ENCODE results near the gene CLIC3.

Gene CLIC3

DNA sequence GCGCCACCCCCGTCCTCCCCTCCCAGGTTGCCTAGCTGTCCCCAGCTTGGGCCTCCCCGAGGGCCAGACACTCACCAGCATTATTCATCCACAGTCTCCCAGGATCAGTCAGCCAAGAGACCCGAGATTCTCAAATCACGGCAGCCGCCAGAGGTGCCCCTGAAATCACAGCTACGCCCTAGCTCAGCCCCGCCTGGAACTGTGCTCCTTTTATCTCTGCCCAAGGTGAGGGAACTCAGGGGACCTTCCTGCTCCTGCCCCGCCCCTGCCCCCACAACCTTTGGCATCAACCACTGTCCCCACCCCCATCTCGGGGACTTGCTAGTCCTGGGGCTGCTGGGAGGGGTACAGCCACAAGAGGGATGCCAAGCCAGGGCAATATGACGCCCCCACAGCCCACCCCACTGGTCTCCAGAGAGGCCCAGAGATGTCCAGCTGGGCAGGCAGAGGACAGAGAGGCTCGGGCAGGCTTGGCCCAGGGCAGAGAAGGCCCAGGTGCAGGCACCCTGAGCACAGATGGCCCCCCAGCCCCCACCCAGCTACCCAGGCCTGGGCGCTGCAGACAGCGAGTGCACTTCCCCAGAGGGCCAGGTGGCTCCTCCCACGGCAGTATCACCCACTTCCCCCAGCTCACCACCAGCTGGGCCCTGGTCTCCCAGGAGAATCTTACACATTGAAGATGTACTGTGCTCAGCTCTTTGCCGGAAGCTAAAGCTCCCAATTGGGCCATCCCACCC lies 35.7 kb upstream of the CLIC3 start, which contains the start of gene FUT7:
TSS of gene FUT7 (minus strand) at position 185 of the 737 bp plus-strand sequence. CDS start at position 88, 97 bp downstream.
- peak in 3 of 56 donors; percentile 14 to 32 (median 30) for DNase-seq

DNA sequence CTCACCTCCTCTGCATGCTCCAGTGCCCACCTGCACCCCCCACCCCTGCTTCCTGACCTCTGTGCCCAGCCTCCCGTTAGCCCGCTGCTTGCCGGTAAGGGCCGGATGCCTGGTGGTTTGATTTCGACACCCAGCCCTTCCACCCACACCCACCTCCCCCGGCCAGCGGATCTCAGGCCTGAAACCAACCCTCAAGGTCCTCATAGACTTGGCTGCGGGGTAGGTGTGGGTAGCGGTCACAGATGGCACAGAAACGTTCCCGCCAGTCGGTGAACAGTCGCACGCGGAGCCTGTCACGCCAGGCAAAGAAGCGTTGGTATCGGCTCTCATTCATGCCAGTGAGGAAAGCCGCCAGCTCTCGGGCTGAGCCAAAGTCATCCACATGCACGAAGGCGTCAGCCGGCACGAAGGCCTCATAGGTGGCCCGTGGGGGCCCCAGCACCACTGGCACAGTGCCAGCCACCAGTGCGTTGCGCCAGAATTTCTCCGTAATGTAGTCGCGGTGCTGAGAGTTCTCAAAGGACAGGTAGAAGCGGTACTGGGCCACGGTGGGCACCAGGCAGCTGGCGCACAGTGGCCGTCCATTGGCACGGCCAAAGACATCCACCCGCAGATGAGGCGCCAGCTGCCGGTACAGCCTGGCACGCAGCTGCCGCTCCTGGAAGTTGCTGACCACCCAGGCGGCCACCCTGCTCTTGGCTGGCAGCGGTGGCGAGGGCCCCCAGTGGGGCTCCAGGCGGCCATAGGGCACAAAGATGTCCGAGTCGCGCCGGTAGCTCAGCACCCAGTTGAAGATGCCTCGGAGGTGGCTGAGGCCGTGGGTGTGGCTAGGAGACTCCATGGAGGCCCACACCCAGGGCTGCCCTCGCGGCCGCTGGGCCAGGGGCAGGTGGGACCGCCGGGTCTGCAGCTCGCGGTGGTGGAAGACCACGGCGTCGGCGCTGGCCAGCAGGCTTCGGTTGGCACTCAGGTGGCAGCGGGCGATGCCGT lies 34.5 kb upstream of the CLIC3 start:
- DNase-seq, result peak in 2 of 56 donors; percentile 12 to 35

DNA sequence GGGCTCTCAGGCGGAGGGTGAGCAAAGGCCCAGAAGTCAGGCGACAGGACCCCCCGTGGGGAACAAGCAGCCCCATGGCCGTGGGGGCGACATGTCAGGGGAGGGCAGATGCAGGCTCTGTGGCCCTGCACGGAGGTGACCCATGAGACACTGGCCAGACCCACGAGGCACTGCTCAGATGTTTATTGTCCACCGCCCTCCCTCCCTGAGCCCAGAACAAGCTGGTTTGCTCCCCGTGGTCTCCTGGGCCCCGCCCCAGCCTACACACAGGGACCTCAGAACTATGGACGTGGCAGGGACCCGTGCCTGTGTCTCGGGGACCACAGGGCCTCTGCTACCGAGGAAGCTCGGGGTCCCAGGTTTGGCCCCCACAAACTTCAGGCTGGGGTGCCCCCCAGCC lies 33.6 kb upstream of the CLIC3 start:
- no peak for DNase-seq

DNA sequence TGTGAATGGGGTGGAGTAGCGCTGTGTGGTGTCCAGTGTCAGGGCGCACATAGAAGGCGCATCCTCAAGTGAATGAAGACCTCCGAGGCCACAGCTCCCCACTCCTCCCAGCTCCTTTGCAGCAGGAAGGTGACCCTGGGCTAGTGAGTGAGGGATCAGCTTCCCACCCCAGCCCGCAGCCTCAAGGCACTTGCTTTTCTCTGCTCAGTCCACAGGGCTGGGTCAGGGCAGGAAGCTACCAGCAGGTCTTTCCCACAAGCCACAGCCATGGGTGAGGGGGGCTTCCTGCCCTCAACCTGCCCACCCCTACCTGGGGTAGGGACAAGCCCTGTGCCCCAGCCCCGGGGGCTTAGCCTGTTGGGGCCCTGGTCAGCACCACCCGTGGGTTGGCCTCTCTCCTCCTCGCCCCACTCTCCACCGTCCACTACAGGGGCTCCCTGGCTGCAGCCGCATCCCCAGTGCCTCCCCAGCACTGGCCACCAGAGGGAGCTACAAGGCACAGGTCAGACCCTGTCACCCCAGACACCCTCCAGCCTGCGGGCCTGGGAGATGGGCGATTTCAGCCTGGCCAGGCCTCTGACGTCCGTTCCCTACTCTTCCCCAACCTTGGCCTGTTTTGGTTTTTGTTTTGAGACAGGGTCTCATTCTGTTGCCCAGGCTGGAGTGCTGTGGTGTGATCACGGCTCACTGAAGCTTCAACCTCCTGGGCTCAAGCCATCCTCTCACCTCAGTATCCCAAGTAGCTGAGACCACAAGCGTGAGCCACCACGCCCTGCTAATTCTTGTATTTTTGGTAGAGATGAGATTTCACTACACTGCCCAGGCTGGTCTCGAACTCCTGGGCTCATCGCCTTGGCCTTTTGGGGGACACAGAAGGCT lies 32.9 kb upstream of the CLIC3 start:
- peak in 50 of 56 donors; percentile 20 to 85 (median 60) for DNase-seq

DNA sequence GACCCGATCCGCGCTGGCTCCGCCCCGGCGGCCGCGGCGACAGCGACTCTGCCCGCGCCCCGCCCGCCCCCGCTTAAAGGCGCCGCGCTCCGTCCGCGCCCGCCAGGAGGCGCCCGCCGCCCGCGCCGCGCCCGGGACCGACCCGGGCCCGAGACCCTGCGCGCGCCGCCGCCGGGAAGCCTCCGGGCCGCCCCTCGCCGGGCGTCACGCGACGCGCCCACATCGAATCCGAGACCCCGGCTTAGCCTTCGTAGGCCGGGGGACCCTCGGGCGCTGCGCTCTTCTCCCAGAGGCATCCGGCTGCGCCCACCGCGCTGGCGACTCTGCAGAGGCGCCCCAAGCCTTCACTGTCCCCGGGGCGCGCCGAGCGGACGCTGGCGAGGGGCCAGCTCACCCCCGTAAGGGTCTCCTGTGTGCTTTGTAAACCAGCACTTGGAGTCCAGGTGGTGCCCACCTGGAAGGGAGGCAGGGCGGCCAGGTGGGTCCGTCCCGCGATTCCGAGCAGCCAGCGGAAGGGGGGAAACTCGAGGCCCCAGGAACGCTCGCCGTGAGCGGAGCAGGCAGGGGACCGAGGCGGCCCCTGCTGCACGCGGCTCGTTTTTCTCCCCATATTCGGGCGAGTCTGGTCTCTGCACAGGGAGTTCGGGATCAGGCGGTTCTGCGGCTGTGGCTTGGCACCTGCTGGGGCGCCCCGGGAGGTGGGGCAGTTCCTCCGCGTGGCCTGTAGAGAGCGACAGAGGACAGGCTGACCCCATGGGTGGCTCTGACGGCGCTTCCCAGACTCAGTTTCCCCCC lies 32.1 kb upstream of the CLIC3 start:
- DNase-seq, result peak in 39 of 56 donors; percentile 19 to 80 (median 56)

DNA sequence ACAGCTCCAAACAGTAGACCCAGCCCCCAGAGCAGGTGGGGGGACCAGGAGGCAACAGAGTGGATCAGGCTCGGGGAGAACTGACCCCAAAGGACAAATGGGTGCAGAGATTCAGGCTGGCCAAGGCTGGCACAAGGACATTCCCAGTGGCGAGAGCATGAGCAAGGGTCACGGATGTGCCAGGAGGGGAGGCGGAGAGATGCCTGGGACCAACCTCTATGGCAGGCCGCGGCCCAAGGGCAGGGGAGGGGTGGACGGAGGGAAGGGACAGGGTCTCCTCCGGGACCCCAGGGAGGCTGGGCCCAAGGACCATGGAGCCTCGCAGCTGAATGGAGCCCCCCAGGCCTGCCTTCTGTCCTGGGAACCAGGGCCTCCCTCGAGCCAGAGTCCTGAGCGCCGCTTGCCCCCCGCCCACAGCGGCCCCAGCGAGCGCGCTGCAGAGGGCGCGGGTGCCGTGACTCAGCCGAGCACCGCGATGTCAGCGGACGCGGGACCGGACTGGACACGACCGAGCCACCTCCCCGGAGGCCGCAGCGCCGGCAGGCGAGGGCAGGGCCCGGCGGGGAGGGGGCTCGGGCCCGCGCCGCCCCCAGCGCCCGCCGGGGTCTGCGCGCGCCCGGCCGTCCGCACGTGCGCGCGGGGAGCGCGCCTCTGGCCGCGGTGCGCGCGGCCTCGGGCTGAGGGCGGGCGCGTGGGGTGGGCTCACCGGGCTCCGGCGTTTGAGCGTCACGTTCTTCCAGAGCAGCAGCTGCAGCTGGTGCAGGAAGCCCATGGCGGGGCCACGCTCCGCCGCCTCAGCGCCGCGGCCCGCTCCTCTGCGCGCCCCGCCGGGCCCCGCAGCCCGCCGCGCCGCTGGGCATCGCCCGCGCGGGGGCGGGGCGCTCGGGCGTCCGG lies 31.2 kb upstream of the CLIC3 start, which contains the start of gene ABCA2:
TSS of gene ABCA2 (minus strand) at position 869 of the 894 bp plus-strand sequence. CDS start at position 772, 97 bp downstream.
- peak in 9 of 56 donors; percentile 29 to 73 (median 53) for DNase-seq

DNA sequence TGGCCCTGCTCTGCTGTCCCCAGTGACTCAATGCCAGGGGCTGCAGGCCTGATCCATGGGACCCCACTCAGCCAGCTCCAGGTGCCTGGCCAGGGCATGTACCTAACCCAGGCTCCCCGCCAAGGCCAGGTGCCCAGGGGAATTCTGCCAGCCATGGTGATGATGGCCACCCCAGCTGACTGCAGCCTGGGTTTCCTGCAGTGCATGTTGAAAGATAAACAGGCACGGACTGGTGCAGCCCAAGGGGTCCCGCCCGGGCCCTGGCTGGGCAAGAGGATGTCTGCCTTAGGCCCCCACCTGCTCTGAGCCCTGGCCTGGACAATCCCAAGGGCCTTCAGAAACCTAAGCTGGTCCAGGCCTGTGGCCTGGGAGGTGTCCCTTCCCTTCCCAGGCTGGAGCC lies 30.5 kb upstream of the CLIC3 start:
- peak in 10 of 56 donors; percentile 23 to 61 (median 38) for DNase-seq

DNA sequence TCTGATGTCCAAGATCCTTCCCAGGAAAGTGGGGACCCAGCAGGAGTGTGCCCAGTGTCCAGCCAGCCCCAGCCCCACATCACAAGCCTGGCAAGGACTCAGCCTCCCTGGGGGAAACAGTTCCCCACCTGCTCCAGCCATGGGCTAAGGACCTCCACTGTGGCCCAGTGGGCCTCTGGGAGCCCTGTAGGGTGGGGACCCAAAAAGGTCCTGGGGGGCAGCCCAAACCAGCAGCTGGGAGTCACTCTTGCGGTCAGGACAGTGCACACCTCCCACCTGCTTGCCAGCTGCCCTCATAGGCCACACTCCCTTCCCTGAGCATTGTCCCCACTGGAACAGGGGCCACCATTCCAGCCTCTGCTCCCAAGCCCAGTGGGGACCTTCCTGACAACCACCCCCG lies 30.0 kb upstream of the CLIC3 start:
- peak in 3 of 56 donors; percentile 25 to 46 (median 44) for DNase-seq

DNA sequence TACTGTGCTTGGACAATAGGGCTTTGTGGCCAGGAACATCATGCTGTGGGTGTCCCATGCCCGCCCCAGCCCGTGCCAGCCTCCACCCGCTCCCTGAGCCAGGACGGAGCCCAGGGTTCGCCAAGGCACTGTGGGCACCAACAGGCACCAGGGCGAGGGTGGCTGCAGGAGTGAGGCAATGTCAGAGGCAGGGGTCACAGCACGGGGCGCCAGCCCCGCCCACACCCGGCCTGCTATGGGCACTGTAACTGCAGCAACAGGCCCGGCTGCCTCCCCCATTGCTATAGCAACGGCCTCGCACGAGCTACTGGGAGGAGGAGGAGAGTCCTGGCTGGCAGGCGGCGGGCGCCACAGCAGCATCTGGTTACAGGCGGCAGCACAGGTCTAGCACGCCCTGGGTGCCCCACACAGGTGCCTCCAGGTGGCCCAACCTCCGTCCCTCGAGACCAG lies 29.2 kb upstream of the CLIC3 start:
- peak in 55 of 56 donors; percentile 64 to 100 (median 96) for DNase-seq

DNA sequence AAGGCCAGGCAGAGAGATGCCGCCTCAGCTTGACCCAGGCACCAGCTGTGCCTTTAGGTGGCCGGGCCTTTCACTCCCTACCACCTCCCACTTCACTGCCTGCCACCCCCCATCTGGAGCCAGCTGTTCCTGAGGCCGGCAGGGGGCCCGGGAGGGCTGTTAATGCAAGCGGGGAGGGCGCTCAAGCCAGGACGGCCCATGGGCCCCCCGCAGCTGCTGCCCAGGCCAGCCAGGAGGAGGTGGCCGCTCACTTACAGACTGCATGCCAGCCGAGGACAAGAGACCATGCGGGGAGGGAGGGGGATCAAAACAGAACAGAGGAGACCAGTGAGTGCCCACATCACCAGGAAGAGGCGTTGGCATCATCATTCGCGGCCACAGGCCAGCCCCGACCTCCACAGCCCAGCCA lies 27.2 kb upstream of the CLIC3 start:
- DNase-seq, result peak in 31 of 56 donors; percentile 13 to 78 (median 54)

DNA sequence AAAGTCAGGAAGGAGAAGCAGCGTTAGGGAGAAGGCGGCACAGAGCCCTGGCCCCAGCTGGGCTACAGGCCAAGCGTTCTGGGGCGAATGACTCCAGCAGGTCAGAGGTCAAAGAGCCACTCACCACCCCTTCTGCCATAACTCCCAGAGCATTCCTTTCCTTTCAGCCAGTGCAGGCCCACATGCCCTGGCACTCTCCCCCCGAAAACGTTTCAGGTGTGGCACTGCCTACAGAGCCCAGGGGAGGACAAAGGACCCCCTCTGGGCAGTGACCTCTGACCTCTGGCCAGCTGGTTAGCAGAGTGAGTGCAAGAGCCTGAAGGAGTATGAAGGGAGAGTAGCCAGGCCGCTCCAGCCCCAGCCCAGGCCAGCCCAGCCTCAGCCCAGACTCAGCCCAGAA lies 26.8 kb upstream of the CLIC3 start:
- peak in 4 of 56 donors; percentile 22 to 65 (median 46) for DNase-seq

DNA sequence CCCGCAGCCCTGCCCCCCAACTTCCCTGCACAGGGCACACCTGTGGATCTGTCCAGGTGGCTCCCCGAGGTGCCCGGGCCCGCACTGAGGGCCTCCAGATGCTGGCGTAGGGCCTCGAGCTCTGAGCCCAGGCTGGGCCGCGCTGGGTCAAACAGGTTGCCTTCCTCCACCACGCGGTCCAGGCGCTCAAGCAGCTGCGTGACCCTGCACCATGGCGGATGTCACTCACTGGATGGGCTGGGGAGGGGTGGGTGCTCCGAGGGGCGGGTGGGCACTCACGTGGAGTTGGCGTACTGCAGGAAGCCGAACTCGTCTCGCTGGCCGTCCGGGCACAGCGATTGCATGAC lies 26.3 kb upstream of the CLIC3 start:
- DNase-seq, result peak in 3 of 56 donors; percentile 46 to 60 (median 47)

DNA sequence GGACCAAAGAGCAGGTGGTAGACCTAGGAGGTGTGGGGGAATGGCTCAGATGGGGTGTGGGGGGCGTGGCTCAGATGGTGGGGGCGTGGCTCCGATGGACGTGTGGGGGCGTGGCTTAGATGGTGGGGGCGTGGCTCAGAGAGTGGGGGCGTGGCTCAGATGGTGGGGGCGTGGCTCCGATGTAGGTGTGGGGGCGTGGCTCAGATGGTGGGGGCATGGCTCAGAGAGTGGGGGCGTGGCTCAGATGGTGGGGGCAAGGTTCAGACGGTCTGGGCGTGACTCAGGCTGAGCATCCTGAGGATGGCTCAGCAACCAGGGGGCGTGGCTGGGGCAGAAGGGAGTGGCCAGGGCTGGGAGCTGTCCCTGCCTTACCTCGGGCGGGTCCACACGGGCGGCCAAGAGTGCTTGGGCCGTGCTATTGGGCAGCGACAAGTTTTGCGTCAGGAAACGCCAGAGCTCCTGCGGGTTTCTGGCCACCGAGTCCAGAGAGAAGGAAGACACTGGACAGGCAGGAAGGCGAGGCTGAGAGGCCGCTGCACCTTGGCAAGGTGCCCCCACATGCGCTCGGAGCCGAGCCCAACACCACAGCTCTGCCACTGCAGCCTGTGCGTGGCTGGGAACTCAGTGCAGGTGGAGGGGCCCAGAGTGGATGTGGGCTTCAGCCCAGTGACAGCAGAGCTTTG lies 25.8 kb upstream of the CLIC3 start:
- DNase-seq, result peak in 51 of 56 donors; percentile 30 to 98 (median 82)

DNA sequence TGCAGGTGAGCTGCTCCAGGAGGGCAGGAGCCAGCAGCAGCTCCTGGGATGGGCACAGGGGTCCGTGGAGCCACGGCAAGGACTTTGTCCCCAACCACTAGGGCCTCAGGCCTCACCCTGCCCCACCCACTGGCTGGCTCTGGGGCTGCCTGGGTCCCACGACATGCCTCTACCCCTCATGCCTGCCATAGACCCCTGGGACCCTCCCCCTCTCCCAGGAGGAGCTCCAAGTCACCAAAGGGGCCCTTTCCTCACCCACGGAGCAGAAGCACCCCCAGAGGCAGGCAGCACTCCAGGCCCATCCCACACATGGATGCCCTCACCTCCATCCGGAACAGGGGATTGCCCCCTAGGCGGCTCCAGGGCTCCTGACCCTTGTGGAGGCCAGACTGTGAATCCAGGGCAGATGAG lies 25.2 kb upstream of the CLIC3 start:
- no peak for DNase-seq

DNA sequence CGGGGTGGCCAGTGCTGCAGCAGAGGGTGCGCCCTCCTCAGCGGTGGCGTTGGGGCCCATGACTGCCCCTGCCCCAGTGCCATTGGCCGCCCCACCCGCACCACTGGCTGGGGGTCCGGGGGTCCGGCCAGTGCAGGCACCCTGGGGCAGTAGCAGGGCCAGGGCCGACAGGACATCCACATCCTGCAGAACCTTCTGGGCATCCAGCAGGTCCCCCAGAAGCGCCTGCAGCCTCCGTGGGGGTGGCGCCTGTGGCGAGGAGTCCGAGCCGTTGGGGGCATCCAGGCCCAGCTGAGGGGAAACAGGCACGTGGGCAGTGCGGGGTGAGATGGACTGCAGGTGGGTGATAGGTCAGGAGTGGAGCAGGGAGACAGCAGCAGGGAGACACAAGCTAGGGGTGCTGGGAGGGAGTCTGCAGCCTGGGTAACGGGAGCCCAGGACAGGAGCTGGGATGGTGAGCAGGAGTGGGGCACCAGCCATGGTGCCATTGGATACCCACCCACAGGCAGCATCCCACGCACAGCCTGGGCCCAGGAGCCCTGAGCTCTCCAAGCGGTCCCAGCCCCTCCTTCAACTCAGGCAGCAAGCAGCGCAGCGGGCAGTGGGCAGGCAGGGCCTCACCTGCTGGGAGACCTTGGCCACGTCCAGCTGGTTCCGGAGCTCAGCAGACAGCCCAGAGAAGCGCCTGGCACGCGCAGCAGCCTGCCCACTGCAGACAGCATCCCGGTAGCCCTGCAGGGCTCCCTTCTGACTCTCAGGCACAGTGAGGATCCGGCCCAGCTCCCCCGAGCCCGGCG lies 24.6 kb upstream of the CLIC3 start:
- DNase-seq, result no peak

DNA sequence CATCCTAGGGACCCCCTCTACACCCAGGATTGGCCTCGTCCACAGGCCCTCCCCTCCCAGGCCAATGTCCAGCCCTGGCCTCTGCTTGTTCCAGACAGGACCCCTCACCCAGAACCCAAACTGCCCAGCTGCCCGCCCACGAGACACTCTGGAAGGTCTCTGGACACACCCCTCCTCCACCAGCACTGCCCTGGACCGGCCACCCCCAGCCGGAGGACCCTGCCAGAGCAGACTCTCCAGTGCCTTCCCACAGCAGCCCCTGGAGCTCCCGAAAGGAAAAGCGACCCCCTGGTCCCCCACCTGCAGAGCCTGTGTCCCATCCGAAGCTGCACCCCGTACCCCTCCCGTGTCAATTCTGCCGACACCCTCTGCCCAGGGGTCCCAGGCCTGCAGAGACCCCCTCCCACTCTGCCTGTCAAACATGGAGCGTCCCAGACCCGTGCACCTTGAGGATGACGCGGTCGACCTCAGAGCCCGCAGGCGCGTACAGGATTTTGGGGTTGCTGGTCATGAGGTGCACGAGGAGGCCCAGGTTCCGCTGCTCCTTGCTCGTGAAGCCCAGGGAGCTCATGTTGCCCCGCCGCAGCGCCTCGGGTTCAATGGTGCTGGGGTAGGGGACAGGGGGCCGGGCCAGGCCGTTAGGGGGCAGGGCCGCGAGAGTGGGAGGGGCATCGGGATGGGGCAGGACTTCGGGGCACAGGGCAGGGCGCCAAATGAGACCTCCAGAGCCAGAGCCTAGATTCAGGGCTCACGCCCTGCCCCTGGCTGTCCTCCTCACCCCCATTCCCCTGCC lies 23.7 kb upstream of the CLIC3 start:
- no peak for DNase-seq

Measured in amygdala (tissue), 56 donors.